SK-N-SH treated with all-trans-retinoic acid at 6 μM for 48 hours (cell line): ENCODE measurements around the gene CDC42BPG.

Experiments used
- PATZ1 ChIP-seq: fragments of 250-450 bp; sonication (Bioruptor Pico); IDR thresholded peaks from 2 replicates; pipeline ENCODE4 v1.8.0; 2020; ENCODE audit warnings: mild to moderate bottlenecking, moderate library complexity, borderline replicate concordance
- ZNF70 ChIP-seq: fragments of 450-650 bp; formaldehyde crosslinking; IDR thresholded peaks from 2 replicates; pipeline ENCODE4 v1.5.0; 2020; ENCODE audit warnings: mild to moderate bottlenecking, moderate library complexity

- TF ChIP-seq PATZ1, result no peak
- TF ChIP-seq ZNF70, result no peak
These were observed 46.1 kb upstream of the CDC42BPG start for GRCh38 chr11:64890522-64890939.
